Measurements from ENCODE around the gene ZNF630. TPM values are rescaled to one million over a fixed set of nuclear protein-coding genes. Genes with fewer than 3 reads are reported as not detected.

The ZNF630 gene
- total RNA-seq, 1 experiment from 2014 or later: 4.4 TPM

DNA sequence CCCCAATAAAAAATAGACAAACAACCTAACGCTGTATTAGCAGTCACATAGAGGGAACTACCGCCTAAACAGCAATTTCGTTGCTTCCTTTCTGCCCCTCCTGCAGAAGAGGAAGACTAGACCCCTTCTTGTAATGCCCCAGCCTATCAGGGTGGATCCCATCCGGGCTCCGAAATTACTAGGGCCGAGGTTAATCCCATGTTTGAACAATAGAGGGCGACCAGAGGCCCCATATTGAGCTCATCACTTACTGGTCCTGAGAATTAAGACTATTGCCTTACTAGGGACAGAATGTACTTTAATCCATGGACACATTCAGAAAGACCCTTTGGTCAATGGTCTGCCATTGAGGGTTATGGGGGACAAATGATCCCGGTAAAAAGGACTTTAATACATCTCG is 11.8 kb upstream of the ZNF630 start:
- Histone ChIP-seq H3K9me3 (ENCODE audit: low read length) (no peaks in the 10 kb centered on the region), H3K36me3 (ENCODE audit: low read depth, low read length) (no peaks in the 10 kb centered on the region), H2AFZ (ENCODE audit: low read length) (no peak overlapping the region), H3K79me2 (ENCODE audit: low read length) (no peaks in the 10 kb centered on the region), H3K4me2 (ENCODE audit: low read length) (peak overlapping the region; percentile 33; the same call in 1 of the 2 replicates), H3K4me3 (ENCODE audit: low read length) (no peak overlapping the region), H3K27ac (ENCODE audit: low read length) (peak overlapping the region; percentile 50), H3K27me3 (ENCODE audit: low read length) (no peaks in the 10 kb centered on the region), H3K9me2 (replicated peaks; ENCODE audit: low read length) (no peaks in the 10 kb centered on the region), H4K20me1 (ENCODE audit: low read length) (no peaks in the 10 kb centered on the region), H3K4me1 (ENCODE audit: insufficient read depth, low read length) (peaks cover 18% of the 10 kb centered on the region; the same call in 1 of the 2 replicates), H3K9ac (ENCODE audit: low read length) (no peak overlapping the region), H3F3A (ENCODE audit: low read length, unreplicated experiment) (no peaks in the 10 kb centered on the region)
- no peak for TF ChIP-seq EZH2phosphoT487 (IDR thresholded peaks at IDR 0.05; ENCODE audit: borderline replicate concordance, low read length)
- peak; percentile 76 for TF ChIP-seq CTCF (conservative IDR thresholded peaks at IDR 0.05; ENCODE audit: low read depth, low read length)
- POLR2A ChIA-PET (ENCODE audit: unreplicated experiment): no interaction called here
- CTCF ChIA-PET: interaction anchor here (0.9 to 1.0 kb wide), 2 partner anchors 404 to 411 kb away, joined by 3 to 4 read pairs; no protein-coding TSS in a partner anchor
- ATAC-seq (peak; percentile 78), DNase-seq (peak; percentile 73)
- no TSS peak for BruUV-seq (replicated peaks)
- intact Hi-C loops (cut with micrococcal nuclease): loop anchor here (1.0 to 10.0 kb wide), 3 partner anchors 202 to 428 kb away; no protein-coding TSS in a partner anchor

GRCh38 chrX:48076343-48076742 is 4.9 kb upstream of the ZNF630 start:
- H4K20me1 ChIP-seq (ENCODE audit: low read length): no peaks in the 10 kb centered on the region
- no peak overlapping the region for H3K4me3 ChIP-seq (ENCODE audit: low read length)
- no peak overlapping the region for H3K9ac ChIP-seq (ENCODE audit: low read length)
- H3K4me1 ChIP-seq (ENCODE audit: insufficient read depth, low read length): no peaks in the 10 kb centered on the region; the same call in 1 of the 2 replicates
- H3K9me3 ChIP-seq (ENCODE audit: low read length): no peaks in the 10 kb centered on the region
- no peaks in the 10 kb centered on the region for H3K79me2 ChIP-seq (ENCODE audit: low read length)
- ChIA-PET CTCF (no interaction called here), POLR2A (ENCODE audit: unreplicated experiment) (no interaction called here)
- H3K27ac ChIP-seq (ENCODE audit: low read length): no peak overlapping the region
- H3K36me3 ChIP-seq (ENCODE audit: low read depth, low read length): no peaks in the 10 kb centered on the region
- no peak for TF ChIP-seq EZH2phosphoT487 (IDR thresholded peaks at IDR 0.05; ENCODE audit: borderline replicate concordance, low read length)
- no peak for TF ChIP-seq CTCF (conservative IDR thresholded peaks at IDR 0.05; ENCODE audit: low read depth, low read length)
- no peak for TF ChIP-seq EZH2 (IDR thresholded peaks at IDR 0.05; ENCODE audit: low read length, unreplicated experiment)
- no peak overlapping the region for H2AFZ ChIP-seq (ENCODE audit: low read length)
- no peaks in the 10 kb centered on the region for H3F3A ChIP-seq (ENCODE audit: low read length, unreplicated experiment)
- no TSS peak for BruUV-seq (replicated peaks)
- intact Hi-C loops (cut with micrococcal nuclease): no loop called here
- no peak for DNase-seq
- no peak for ATAC-seq
- no peaks in the 10 kb centered on the region for H3K27me3 ChIP-seq (ENCODE audit: low read length)
- no peaks in the 10 kb centered on the region for H3K9me2 ChIP-seq (replicated peaks; ENCODE audit: low read length)
- no peak overlapping the region for H3K4me2 ChIP-seq (ENCODE audit: low read length)

DNA sequence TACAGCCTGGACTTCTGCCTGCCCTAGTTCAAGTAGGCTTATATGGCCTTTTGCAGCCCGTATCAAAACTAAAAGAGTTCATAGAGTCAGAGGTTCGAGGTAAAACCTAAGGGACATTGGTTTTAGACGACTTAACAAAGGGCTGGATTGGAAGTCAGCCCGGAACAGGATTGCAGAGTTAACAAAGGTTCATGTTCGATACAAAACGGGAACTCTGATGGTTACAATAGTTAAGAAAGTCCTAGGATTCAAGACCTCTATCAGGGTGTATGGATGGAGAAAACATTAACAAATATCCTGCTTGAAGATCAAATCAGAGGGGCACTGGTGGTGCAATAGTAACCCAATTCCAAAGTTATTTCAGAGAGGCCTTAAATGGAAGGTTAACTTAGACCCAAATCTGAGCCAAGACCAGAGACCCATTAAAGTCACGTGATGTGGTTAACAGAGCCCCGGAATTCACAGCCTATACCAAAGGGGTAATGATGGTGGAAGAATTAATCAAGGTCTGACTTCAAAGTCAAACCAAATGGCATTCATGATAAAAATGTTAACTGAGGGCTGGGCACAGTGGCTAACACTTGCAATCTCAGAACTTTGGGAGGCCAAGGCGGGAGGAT is 656 bp upstream of the ZNF630 start:
- no peak for DNase-seq
- Histone ChIP-seq H4K20me1 (ENCODE audit: low read length) (no peaks in the 10 kb centered on the region), H3F3A (ENCODE audit: low read length, unreplicated experiment) (no peaks in the 10 kb centered on the region), H3K4me3 (ENCODE audit: low read length) (peak overlapping the region; percentile 98), H3K4me2 (ENCODE audit: low read length) (peak overlapping the region; percentile 99), H2AFZ (ENCODE audit: low read length) (peak overlapping the region; percentile 100), H3K36me3 (ENCODE audit: low read depth, low read length) (no peaks in the 10 kb centered on the region), H3K79me2 (ENCODE audit: low read length) (peaks cover 9% of the 10 kb centered on the region; the same call in 1 of the 2 replicates), H3K9me2 (replicated peaks; ENCODE audit: low read length) (no peaks in the 10 kb centered on the region), H3K27ac (ENCODE audit: low read length) (no peak overlapping the region), H3K9me3 (ENCODE audit: low read length) (no peaks in the 10 kb centered on the region), H3K4me1 (ENCODE audit: insufficient read depth, low read length) (peaks cover 5% of the 10 kb centered on the region), H3K9ac (ENCODE audit: low read length) (peak overlapping the region; percentile 97; the same call in 1 of the 2 replicates), H3K27me3 (ENCODE audit: low read length) (no peaks in the 10 kb centered on the region)
- TF ChIP-seq EZH2 (IDR thresholded peaks at IDR 0.05; ENCODE audit: low read length, unreplicated experiment) (no peak), CTCF (conservative IDR thresholded peaks at IDR 0.05; ENCODE audit: low read depth, low read length) (no peak), EZH2phosphoT487 (IDR thresholded peaks at IDR 0.05; ENCODE audit: borderline replicate concordance, low read length) (no peak)
- ATAC-seq: no peak
- ChIA-PET CTCF (no interaction called here), POLR2A (ENCODE audit: unreplicated experiment) (no interaction called here)
- intact Hi-C loops (cut with micrococcal nuclease): no loop called here
- BruUV-seq (replicated peaks): no TSS peak

Data from PC-3 (cell line).